ENCODE results near the gene C1QTNF1. TPM values are rescaled to one million over a fixed set of nuclear protein-coding genes. Genes with fewer than 3 reads are reported as not detected.

The C1QTNF1 gene
- total RNA-seq, 6 experiments from 2014 or later: 8.0 to 15.0 (median 8.6) TPM

DNA sequence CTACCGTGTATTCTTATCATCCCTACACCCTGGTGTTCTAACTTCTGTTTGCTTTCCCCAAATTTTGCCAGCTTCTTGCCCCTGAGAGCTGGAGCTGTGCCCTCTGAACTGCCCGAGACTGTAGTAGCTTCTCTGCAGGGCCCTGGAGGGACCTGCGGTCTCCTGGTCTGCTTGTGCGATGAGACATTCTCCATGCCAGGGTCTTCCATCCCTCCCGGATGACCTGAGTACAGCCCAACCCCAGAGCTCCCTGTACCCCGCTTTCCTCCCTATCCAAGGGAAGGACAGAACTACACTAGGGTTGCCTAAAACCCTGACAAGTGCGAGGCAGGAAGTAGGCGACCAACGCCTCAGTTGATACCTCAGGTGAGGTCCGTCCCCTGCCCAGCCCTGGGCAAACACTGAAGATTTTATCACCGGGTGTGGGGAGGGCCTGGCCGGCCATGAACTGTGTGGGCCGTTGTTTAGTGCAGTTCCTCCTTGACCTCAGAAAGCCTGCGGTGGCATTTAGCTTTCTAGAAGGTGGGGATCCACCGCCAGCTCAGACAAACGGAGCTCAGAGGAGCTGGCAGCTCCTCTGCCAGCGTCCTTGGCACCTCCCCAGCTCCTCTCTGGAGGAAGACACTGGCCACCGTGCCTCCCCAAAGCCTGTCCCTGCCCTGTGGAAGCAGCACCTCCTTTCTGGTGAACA, 28.1 kb upstream of the C1QTNF1 start:
- H3K9me3 Mint-ChIP-seq: no peaks in the 10 kb centered on the region
- no peak overlapping the region for H3K27ac Mint-ChIP-seq
- H3K27me3 Mint-ChIP-seq (ENCODE audit: insufficient read depth): no peaks in the 10 kb centered on the region; the same call in 1 of the 2 replicates
- H3K4me3 Mint-ChIP-seq: no peak overlapping the region
- no peaks in the 10 kb centered on the region for H3K4me1 Mint-ChIP-seq (ENCODE audit: low read depth)
- DNase-seq: no peak
- TF ChIP-seq, protein P1, sequence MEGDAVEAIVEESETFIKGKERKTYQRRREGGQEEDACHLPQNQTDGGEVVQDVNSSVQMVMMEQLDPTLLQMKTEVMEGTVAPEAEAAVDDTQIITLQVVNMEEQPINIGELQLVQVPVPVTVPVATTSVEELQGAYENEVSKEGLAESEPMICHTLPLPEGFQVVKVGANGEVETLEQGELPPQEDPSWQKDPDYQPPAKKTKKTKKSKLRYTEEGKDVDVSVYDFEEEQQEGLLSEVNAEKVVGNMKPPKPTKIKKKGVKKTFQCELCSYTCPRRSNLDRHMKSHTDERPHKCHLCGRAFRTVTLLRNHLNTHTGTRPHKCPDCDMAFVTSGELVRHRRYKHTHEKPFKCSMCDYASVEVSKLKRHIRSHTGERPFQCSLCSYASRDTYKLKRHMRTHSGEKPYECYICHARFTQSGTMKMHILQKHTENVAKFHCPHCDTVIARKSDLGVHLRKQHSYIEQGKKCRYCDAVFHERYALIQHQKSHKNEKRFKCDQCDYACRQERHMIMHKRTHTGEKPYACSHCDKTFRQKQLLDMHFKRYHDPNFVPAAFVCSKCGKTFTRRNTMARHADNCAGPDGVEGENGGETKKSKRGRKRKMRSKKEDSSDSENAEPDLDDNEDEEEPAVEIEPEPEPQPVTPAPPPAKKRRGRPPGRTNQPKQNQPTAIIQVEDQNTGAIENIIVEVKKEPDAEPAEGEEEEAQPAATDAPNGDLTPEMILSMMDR (IDR thresholded peaks at IDR 0.05): no peak
- peaks cover 40% of the 10 kb centered on the region for H3K36me3 Mint-ChIP-seq (ENCODE audit: low read depth)

DNA sequence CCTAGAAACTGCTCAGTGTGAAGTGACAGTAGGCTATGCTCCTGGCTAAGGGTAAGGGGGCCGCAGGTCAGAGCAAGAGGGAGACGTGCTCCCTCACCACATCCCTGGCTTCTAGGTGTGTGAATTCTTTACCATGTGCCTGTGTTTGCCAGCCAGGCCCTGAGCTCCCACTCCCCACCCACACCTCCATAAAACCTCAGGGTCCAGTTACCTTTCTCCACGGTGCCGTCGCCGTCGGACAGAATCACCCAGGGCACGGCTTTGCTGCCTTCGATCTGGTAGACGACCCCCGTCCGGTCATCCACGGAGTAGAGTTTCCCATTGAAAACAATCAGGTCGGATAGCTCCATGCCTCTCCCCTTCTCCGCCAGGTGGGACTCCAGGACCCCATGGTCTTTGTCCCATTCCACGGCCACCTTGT, 27.2 kb upstream of the C1QTNF1 start:
- H3K9me3 Mint-ChIP-seq: no peaks in the 10 kb centered on the region
- no peak overlapping the region for H3K27ac Mint-ChIP-seq
- TF ChIP-seq, protein P1 (IDR thresholded peaks at IDR 0.05): no peak
- no peaks in the 10 kb centered on the region for H3K4me1 Mint-ChIP-seq (ENCODE audit: low read depth)
- DNase-seq: no peak
- H3K36me3 Mint-ChIP-seq (ENCODE audit: low read depth): peaks cover 31% of the 10 kb centered on the region
- H3K27me3 Mint-ChIP-seq (ENCODE audit: insufficient read depth): no peaks in the 10 kb centered on the region; the same call in 1 of the 2 replicates
- no peak overlapping the region for H3K4me3 Mint-ChIP-seq

DNA sequence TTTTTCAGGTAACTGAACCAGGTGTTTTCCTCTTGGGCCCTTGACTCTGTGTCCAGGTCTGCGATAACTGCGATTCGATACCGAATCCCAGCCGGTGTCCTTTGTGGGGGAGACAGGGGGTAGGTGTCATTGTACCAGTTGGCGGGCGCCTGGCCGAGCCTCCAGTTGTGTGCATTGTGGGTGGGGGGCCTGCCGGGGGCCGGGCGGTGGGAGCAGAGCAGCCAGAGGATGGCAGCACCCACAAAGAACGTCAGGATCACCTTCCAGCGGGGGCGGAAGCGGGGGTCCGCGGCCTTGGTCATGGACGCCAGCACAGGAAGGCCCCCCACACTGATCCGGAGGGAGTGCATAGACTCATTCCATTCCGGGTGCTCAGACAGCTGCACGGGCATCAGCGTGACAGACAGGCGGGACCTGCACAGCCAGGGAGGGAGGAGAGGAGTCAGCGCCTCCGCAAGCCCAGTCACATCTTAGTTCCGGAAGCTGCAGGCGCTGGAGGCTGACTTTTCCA, 26.7 kb upstream of the C1QTNF1 start:
- Mint-ChIP-seq H3K9me3 (no peaks in the 10 kb centered on the region), H3K4me3 (no peak overlapping the region), H3K27ac (no peak overlapping the region), H3K36me3 (ENCODE audit: low read depth) (peaks cover 29% of the 10 kb centered on the region), H3K4me1 (ENCODE audit: low read depth) (no peaks in the 10 kb centered on the region), H3K27me3 (ENCODE audit: insufficient read depth) (no peaks in the 10 kb centered on the region; the same call in 1 of the 2 replicates)
- TF ChIP-seq, protein P1 (IDR thresholded peaks at IDR 0.05): no peak
- no peak for DNase-seq

DNA sequence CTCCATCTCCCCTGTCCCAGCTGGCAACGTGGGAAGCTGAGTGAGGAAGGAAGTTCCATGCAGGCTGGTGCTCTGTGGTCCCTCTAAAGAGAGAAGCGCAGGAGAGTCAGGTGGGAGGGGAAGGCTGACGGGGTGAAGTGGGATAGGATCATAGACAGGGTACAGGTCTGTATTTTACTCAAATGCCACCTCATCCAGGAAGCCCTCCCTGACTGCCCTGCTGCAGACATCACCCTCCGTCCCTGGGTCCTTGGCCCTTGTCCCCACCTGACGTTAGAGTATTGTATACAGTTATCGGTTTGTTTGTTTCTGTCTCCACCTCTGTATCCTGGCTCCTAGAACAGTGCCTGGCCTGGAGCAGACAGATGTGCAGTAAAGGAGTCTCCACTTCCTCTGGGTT, 26.1 kb upstream of the C1QTNF1 start:
- H3K9me3 Mint-ChIP-seq: no peaks in the 10 kb centered on the region
- H3K27me3 Mint-ChIP-seq (ENCODE audit: insufficient read depth): no peaks in the 10 kb centered on the region; the same call in 1 of the 2 replicates
- peaks cover 28% of the 10 kb centered on the region for H3K36me3 Mint-ChIP-seq (ENCODE audit: low read depth)
- no peak overlapping the region for H3K4me3 Mint-ChIP-seq
- no peaks in the 10 kb centered on the region for H3K4me1 Mint-ChIP-seq (ENCODE audit: low read depth)
- no peak for DNase-seq
- TF ChIP-seq, protein P1 (IDR thresholded peaks at IDR 0.05): no peak
- H3K27ac Mint-ChIP-seq: no peak overlapping the region

DNA sequence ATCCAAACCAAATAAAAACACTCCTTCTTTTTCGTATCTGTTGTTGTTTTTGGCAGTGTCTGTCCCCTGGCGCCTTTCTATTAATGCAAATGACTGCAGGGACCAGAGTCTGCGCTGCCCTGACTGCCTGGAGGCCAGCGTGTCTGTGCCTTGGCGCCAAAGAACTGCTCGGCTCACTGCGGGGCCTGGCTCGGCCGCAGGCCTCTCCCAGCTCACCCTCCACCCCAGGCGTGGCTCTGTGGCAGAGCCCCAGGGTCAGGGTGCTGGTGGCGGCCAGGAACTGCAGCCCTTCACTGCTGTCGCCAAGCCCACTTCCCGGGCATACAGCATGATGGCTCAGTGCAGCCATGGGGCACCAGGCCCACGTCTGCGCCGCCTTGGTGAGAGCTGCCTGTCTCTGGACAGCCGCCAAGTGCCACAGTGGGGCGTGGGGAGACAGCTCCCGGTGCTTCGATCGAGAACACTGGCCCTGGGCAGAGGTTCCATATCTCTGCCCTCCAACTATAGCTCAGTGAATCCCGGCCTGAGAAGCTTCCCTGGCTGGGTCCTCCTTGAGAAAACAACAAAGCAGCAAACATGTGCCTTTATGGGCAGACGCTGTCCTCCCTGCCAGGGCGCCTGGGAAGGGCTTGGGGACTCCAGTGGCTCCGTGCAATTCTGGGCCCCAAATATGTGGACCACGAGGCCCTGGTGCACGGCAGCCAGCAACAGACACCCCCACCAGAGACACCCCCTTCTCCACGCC, 25.5 kb upstream of the C1QTNF1 start:
- Mint-ChIP-seq H3K27ac (no peak overlapping the region), H3K36me3 (ENCODE audit: low read depth) (peaks cover 22% of the 10 kb centered on the region), H3K4me3 (no peak overlapping the region), H3K9me3 (no peaks in the 10 kb centered on the region), H3K27me3 (ENCODE audit: insufficient read depth) (no peaks in the 10 kb centered on the region; the same call in 1 of the 2 replicates), H3K4me1 (ENCODE audit: low read depth) (no peaks in the 10 kb centered on the region)
- no peak for DNase-seq
- TF ChIP-seq, protein P1 (IDR thresholded peaks at IDR 0.05): no peak

Measured in HFFc6 (cell line).